Activated T-cell treated with anti-CD3 and anti-CD28 coated beads, Interleukin-2, amount 50 U/mL, for 24 hours (primary cell): Measurements from ENCODE around the gene DTX1.
"Not testable (repeated sequence)": the region's sequence is repeated elsewhere in the genome, so short reads cannot be mapped to it uniquely, and the experiment has no call there.

Source experiments
- DNase-seq: peaks from one replicate; pipeline ENCODE4 v3.0.0-alpha.2; 2020
- H3K27ac Mint-ChIP-seq: 2 replicates; pipeline ENCODE4 v1.8.0; 2020; ENCODE audit warnings: mild to moderate bottlenecking, mixed read lengths
- H3K27me3 Mint-ChIP-seq: 2 replicates; pipeline ENCODE4 v1.8.0; 2020; ENCODE audit warnings: mixed read lengths
- H3K36me3 Mint-ChIP-seq: 2 replicates; pipeline ENCODE4 v1.8.0; 2020; ENCODE audit warnings: low read depth, mixed read lengths
- H3K4me1 Mint-ChIP-seq: 2 replicates; pipeline ENCODE4 v1.8.0; 2020; ENCODE audit warnings: low read depth, mixed read lengths
- H3K4me3 Mint-ChIP-seq: 2 replicates; pipeline ENCODE4 v1.8.0; 2020; ENCODE audit warnings: mild to moderate bottlenecking, moderate library complexity, mixed read lengths
- H3K9me3 Mint-ChIP-seq: 2 replicates; pipeline ENCODE4 v1.8.0; 2020; ENCODE audit warnings: mixed read lengths

Gene DTX1

DNA sequence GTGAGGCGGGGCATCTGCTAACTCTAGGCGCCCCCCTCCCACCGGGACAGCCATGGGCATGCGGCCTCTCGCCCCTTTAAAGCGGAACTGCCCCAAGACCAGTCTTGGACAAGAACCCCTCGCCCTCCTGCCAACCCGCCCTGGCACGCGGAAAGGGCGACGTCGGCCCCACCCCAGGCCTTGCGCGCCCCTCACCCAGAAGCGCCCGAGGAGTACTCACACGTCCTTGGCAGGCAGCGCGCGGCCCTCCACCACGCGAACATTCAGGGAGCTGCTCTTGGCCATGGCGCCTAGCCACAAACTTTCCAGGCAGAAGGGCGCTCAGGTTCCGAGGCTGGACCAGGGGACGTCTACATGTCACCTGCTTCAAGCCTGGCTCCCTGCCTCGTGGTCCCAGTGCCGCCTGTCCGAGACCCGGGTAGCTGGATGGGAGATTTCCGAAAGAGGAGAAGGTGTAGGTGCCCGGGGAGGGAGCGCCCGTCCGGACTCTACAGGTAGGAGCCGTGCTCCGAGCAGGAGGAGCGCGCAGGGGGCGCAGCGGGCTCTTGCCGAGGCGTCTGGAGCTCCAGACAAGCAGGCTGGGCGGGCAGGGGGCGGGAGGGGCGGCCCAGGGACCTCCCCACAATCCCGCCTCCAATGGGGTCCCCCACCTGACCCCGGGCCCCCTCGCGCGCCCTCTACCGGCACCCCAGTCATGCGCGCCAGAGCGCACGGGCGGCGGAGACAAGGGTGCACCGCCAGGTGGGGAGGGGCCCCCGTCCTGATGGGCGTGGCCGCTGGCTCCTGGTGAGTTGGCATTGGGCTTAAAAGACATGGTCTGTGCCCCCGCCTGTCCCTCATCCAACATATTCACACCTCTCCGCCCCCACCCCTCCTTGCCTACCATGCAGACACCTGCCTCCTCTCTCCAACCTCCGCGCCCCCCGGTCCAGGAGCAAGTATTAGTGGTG, 78.9 kb downstream of the DTX1 start, which contains the start of gene RASAL1:
RASAL1 (minus strand) TSS at position 584 of the 950 bp plus-strand sequence; CDS start at position 285, 299 bp downstream.
- peaks cover 8% of the 10 kb centered on the region for H3K27me3 Mint-ChIP-seq
- H3K4me1 Mint-ChIP-seq, result peaks cover 19% of the 10 kb centered on the region
- H3K9me3 Mint-ChIP-seq, result no peaks in the 10 kb centered on the region
- no peaks in the 10 kb centered on the region for H3K36me3 Mint-ChIP-seq
- peak within 1 kb of the TSS; percentile 76 for H3K4me3 Mint-ChIP-seq
- DNase-seq, result peak; percentile 87
- H3K27ac Mint-ChIP-seq, result peak within 1 kb of the TSS; percentile 83

DNA sequence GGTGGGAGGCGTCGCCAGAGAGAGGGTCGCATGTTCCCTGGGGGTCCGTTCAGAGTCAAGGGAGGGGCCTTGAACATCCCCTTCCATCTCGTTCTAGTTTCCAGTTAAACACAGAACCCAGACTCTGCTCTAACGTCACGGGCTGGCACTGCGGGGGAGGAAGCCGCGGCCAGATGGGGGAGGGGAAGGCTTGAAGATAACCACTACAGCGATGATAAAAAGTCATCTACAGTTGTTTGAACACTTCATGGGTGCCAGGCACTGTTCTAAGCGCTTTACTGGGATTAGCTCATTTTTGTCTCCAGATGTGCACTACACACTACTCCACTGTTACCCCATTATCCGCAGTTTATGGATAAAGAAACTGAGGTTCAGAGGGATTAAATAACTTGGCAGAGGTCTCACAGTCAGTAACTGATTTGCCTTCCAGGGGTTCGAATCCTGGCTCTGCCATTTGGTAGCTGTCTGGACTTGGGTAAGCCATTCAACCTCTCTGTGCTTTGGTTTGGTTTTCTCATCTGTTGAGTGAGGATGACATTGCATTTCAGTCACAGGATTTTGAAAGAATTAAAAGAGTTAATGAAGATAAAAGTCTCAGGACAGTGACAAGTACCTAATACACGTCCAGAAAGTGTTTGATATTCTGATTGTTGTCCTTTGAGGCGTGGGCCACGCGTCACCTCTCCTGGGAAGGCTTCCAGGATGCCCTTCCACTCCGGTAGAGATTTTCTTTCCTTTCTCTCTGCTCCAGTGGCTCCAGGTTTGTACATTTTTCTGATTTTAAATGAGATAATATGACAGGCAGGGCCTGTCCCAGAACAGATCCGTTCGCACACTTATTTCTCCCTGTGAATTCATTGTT, 79.8 kb downstream of the DTX1 start:
- Mint-ChIP-seq H3K9me3 (no peaks in the 10 kb centered on the region), H3K36me3 (no peaks in the 10 kb centered on the region), H3K27ac (peak overlapping the region; percentile 83), H3K27me3 (peaks cover 8% of the 10 kb centered on the region), H3K4me3 (peak overlapping the region; percentile 74), H3K4me1 (peaks cover 19% of the 10 kb centered on the region)
- DNase-seq, result peak; percentile 71

DNA sequence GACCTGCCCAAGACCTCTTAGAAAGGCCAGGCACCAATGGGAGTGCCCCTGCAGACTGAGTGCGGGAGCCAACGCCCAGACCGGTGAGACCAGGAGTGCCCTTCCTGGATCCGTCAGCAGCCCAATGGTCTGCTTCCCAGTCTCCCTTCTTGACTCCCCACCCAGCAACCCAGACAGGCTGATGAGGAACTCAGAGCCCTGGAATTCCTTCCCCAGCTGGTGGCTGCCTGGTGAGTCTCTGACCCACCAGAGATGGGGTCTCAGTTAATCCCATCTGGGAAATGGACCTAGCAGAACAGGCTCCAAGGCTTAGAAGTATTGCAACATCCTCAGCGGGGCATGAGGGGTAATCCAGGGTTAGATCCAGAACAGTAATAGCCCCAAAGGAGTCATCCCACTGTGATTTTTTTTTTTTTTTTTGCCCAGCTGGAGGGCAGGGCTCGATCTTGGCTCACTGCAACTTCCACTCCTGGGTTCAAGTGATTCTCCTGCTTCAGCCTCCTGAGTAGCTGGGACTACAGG, 80.5 kb downstream of the DTX1 start:
- no peaks in the 10 kb centered on the region for H3K9me3 Mint-ChIP-seq
- peak overlapping the region; percentile 83 for H3K27ac Mint-ChIP-seq
- peaks cover 8% of the 10 kb centered on the region for H3K27me3 Mint-ChIP-seq
- H3K36me3 Mint-ChIP-seq, result no peaks in the 10 kb centered on the region
- peaks cover 22% of the 10 kb centered on the region for H3K4me1 Mint-ChIP-seq
- peak overlapping the region; percentile 74 for H3K4me3 Mint-ChIP-seq
- no peak for DNase-seq

DNA sequence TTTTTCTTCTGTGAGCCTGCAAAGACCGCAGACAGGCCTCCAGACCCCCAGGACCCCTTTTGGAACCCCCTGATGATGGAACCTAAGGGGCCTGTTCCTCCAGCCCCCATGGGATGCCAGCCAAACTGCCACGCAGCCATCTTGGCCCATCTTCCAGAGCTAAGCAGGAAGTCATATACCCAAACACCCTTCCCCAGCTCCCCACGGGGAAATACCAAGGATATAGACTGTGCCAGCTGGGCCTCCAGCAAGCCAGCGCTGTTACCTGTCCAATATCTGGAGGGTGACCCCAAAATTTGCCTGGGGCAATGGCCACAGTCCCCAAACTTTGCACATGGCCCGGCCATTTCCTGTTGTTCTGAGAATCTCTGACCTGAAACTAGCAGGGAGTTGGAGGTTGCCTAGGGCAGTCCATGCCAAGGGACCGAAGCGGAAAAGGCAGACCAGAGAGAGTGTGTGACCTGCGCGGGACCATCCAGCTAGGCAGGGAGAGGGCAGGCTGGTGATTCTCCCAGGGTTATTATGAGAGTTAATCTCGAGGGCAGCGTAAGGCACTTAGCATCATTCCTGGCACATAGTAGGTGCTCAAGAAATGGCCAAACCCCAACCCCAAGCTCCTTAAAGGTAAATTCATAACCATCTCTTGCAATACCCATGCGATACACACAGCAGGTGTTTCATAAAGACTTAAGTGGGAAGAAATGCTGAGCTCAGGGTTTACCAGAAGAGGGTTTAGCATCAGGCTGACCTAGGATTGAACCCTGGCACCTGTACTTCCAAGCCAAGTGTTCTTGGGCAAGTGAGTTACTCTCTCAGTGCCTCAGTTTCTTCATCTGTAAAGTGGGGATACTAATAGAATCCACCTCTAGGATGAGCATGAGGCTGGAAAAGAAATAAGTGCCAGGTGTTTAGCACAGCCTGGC, 81.6 kb downstream of the DTX1 start:
- Mint-ChIP-seq H3K4me3 (no peak overlapping the region), H3K4me1 (peaks cover 27% of the 10 kb centered on the region), H3K27ac (no peak overlapping the region), H3K9me3 (no peaks in the 10 kb centered on the region), H3K27me3 (peaks cover 8% of the 10 kb centered on the region), H3K36me3 (no peaks in the 10 kb centered on the region)
- no peak for DNase-seq

DNA sequence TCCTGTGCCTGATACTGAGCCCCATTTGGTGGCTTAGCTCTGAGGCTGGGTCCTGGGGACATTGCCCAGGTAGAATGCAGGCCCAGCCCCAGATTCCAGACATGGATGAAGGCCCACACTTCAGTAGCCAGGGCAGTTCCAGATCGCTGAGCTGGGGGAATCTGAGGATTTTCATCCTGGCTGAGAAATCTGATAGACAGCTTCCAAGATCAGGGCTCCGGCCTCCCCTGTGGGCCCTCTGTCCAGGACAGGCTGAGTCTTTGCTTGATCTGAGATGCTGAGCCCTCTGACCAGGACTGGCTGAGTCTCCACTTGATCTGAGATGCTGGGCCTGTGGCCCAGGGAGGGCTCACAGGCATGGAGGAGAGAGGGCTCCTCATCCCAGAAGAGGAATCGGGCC, 82.3 kb downstream of the DTX1 start:
- no peak for DNase-seq
- Mint-ChIP-seq H3K9me3 (no peaks in the 10 kb centered on the region), H3K36me3 (no peaks in the 10 kb centered on the region), H3K27ac (no peak overlapping the region), H3K4me1 (peaks cover 27% of the 10 kb centered on the region), H3K27me3 (peaks cover 8% of the 10 kb centered on the region), H3K4me3 (no peak overlapping the region)

DNA sequence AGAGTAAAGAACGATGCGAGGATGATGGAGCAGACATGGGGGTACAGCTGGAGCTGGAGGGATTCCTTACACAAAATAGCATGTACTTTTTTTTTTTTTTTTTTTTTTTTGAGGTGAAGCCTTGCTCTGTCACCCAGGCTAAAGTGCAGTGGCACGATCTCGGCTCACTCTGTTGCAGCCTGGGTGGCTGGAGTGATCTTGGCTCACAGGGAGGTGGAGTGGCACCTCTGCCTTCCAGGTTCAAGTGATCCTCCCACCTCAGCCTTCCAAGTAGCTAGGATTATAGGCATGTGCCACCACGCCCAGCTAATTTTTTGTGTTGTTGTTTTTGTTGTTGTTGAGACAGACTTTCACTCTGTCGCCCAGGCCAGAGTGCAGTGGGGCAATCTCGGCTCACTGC, 84.2 kb downstream of the DTX1 start:
- peaks cover 21% of the 10 kb centered on the region for H3K4me1 Mint-ChIP-seq
- no peak overlapping the region for H3K4me3 Mint-ChIP-seq
- no peaks in the 10 kb centered on the region for H3K36me3 Mint-ChIP-seq
- no peak overlapping the region for H3K27ac Mint-ChIP-seq
- no peaks in the 10 kb centered on the region for H3K9me3 Mint-ChIP-seq
- H3K27me3 Mint-ChIP-seq, result peaks cover 8% of the 10 kb centered on the region
- no peak for DNase-seq

DNA sequence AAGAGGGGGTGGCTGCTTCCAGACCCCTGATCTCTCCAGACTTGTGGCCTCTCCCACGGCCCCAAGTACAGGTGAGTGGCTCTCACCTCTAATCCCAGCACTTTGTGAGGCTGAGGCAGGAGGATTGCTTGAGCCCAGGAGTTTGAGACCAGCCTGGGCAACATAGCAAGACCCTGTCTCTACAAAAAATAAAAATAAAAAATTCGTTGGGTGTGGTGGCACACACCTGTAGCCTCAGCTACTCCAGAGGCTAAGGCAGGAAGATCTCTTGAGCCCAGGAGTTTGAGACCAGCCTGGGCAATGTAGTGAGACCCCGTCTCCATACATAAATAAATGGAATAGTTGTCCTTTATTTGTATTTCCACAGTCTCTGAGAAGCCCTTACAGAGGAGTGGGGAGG, 85.2 kb downstream of the DTX1 start:
- peak overlapping the region; percentile 84 for H3K27ac Mint-ChIP-seq
- not testable (repeated sequence) for DNase-seq, H3K9me3 Mint-ChIP-seq, H3K27me3 Mint-ChIP-seq, H3K36me3 Mint-ChIP-seq, H3K4me3 Mint-ChIP-seq
- peaks cover 11% of the 10 kb centered on the region for H3K4me1 Mint-ChIP-seq

DNA sequence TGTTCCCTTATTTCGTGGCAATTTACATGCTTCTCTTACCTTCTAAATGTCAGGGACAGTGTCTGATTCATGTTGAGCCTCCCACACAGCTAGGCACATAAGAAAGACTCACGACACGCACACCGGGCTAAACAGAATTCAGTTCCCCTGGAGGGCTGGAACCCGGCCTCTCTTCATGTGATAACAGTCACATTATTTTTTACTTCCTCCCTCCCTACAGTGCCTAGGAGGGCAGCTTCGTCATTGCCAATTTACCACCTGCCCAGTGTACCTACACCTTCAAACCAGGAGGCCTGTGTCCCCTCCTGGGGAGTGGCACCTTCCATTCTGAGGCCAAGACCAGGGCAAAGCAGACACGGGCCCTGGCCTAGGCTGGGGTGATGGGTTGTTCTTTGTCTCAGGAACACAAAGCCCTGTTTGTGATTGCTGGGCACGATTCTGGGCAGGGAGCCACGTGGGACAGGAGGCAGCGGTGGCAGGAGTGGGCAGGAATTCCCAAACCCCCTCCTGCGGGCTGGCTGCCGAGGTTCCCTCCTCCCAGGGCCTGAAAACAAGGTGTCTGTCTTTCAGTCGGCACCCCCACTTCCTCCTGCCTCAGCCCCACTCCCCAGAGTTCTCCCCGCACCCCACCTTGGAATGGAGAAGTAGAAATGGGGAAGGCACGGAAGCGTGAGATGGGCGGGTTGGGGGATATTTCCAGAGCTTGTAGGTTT, 85.8 kb downstream of the DTX1 start:
- Mint-ChIP-seq H3K4me3 (no peak overlapping the region), H3K36me3 (no peaks in the 10 kb centered on the region), H3K27me3 (no peaks in the 10 kb centered on the region), H3K27ac (peak overlapping the region; percentile 84), H3K4me1 (peaks cover 8% of the 10 kb centered on the region), H3K9me3 (no peaks in the 10 kb centered on the region)
- DNase-seq, result no peak

DNA sequence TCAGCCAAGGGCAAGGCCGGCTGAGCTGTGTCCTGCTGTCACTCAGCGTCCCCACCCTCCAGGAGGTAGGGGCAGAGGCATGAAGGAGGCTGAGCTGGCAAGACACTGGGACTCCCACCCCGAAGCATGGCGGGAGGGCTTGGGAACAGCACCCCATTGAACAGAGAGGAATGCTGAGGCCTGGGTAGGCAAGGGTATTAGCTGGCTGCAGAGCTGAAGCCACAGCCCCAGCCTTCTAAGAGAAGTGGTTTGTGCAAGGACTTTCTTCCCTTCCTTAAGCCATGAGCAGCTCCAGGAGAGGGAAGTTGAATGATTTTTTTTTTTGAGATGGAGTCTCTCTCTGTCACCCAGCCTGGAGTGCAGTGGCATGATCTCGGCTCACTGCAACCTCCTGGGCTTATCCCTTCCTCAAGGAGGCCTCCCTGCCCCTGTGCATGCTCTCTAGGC, 86.4 kb downstream of the DTX1 start:
- Mint-ChIP-seq H3K27me3 (no peaks in the 10 kb centered on the region), H3K36me3 (no peaks in the 10 kb centered on the region), H3K4me3 (no peak overlapping the region), H3K27ac (peak overlapping the region; percentile 41), H3K9me3 (no peaks in the 10 kb centered on the region), H3K4me1 (peaks cover 8% of the 10 kb centered on the region)
- no peak for DNase-seq

DNA sequence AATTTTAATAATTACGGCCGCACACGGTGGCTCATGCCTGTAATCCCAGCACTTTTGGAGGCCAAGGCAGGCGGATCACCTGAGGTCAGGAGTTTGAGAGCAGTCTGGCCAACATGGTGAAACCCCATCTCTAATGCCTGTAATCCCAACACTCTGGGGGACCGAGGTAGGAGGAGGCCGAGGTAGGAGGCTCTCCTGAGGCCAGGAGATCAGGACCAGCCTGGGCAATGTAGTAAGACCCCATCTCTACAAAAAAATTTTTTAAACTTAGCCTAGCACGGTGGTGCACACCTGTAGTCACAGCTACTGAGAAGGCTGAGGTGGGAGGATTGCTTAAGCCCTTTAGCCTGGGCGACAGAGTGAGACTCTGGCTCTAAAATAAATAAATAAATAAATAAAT, 87.4 kb downstream of the DTX1 start:
- H3K36me3 Mint-ChIP-seq, result no peaks in the 10 kb centered on the region
- DNase-seq, result no peak
- peaks cover 8% of the 10 kb centered on the region for H3K4me1 Mint-ChIP-seq

DNA sequence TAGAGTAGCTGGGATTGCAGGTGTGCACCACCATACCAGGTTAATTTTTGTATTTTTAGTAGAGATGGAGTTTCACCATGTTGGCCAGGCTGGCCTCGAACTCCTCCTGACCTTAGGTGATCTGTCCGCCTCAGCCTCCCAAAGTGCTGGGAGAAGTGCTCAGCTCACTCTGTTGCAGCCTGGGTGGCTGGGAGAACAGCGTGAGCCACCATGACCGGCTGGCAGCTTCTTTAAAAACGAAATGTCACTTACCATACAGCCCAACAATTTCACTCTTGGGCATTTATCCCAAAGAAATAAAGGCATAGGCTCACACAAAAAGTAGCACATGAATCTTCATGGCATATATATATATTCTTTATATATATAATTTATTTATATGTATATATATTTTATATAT, 88.3 kb downstream of the DTX1 start:
- H3K36me3 Mint-ChIP-seq, result no peaks in the 10 kb centered on the region
- H3K27me3 Mint-ChIP-seq, result no peaks in the 10 kb centered on the region
- DNase-seq, result no peak
- no peak overlapping the region for H3K4me3 Mint-ChIP-seq
- peaks cover 8% of the 10 kb centered on the region for H3K4me1 Mint-ChIP-seq
- no peaks in the 10 kb centered on the region for H3K9me3 Mint-ChIP-seq
- no peak overlapping the region for H3K27ac Mint-ChIP-seq

More for the DNA sequence above, 87.4 kb downstream of the DTX1 start:
- Mint-ChIP-seq H3K4me3 (no peak overlapping the region), H3K9me3 (no peaks in the 10 kb centered on the region), H3K27me3 (no peaks in the 10 kb centered on the region), H3K27ac (no peak overlapping the region)

DNA sequence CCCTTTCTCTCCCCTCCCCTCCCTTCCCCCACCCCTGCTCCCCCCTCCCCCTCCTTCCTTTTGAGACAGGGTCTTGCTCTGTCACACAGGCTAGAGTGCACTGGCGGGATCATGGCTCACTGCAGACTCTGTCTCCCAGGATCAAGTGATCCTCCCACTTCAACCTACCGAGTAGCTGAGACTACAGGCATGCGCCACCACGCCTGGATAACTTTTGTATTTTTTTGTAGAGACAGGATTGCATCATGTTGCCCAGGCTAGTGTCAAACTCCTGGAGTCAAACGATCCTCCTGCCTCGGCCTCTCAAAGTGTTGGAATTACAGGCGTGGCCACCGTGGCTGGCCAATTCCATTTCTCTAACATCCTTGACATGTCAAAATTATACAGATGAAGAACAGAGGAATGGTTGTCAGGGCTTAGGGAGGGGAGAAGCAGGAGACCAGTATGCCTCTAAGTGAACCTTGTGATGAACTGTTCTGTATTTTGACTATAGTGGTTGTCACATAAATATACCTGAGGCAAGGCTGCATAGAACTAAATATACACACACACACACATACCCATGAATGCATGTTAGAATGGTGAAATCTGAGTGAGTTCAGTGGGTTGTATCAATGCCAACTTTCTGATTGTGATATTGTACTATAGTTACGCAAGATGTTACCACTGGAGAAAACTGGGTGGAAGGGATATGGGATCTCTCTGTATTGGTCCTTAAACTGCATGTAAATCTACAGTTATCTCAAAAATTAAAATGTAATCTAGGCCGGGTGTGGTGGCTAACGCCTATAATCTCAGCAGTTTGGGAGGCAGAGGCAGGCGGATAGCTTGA, 89.4 kb downstream of the DTX1 start:
- H3K4me1 Mint-ChIP-seq, result peaks cover 8% of the 10 kb centered on the region
- no peak for DNase-seq
- no peak overlapping the region for H3K4me3 Mint-ChIP-seq
- no peak overlapping the region for H3K27ac Mint-ChIP-seq
- H3K9me3 Mint-ChIP-seq, result no peaks in the 10 kb centered on the region
- H3K27me3 Mint-ChIP-seq, result no peaks in the 10 kb centered on the region
- H3K36me3 Mint-ChIP-seq, result no peaks in the 10 kb centered on the region
